ENCODE measurements around the gene SHC2.

GRCh38 chr19:384799-385169 is 76.0 kb downstream of the SHC2 start:
- no peak for TF ChIP-seq CTCF (IDR thresholded peaks at IDR 0.05)
- no peak for TF ChIP-seq POLR2A (IDR thresholded peaks at IDR 0.05)

Measured in body of pancreas (tissue), 4 donors.